K562 (cell line): ENCODE data around the gene ZNF74. TPM values are rescaled to one million over a fixed set of nuclear protein-coding genes. Genes with fewer than 3 reads are reported as not detected.

Source experiments
- ATAC-seq: fragments of 200-7000 bp; cut with Tn5 transposase; 3 replicates; pipeline ENCODE4 v1.9.1; 2020; ENCODE audit warnings: moderate library complexity
- BruUV-seq: library from RNA; stranded (reverse); fragments of 400-500 nt; replicated peaks from 2 replicates; lab custom pipeline; 2021; lab: Mats Ljungman, UMichigan
- CTCF ChIA-PET: fragments of 300-600 bp; formaldehyde crosslinking; extraction: SDS; loops from one replicate; lab custom pipeline; 2021; ENCODE audit warnings: low intra/inter-chr PET ratio; lab: Yijun Ruan, JAX
- POLR2A ChIA-PET: fragments of 300-600, 350-650 bp; sonication (Branson Sonifier 250); formaldehyde crosslinking; extraction: SDS; loops from one replicate; lab custom pipeline; 2021; ENCODE audit warnings: antibody characterized with exemption, inconsistent platforms; lab: Yijun Ruan, JAX
- DNase-seq, 4 experiments: peaks; one replicate each; pipeline versions ENCODE4 v3.0.0 to v3.0.0-alpha.2; 2011 to 2018; ENCODE audit warnings: low spot score in 3 of 4, mixed read lengths in 3 of 4; ENCODE audit errors: extremely low read depth in 1 of 4
- FAIRE-seq: peaks from 2 replicates; lab custom pipeline; 2011; peaks lifted over from hg19 to GRCh38; lab: Jason Lieb, UNC
- H2AFZ ChIP-seq: 2 replicates; pipeline ENCODE4 v1.6.0; 2011; ENCODE audit warnings: low read depth, low read length, control low read depth, inconsistent platforms
- H3K27ac ChIP-seq: fragments of 200-600 bp; 3 replicates; pipeline ENCODE4 v1.8.0; 2011; ENCODE audit warnings: low read depth, mild to moderate bottlenecking, control low read depth, inconsistent platforms, low read length, moderate library complexity, mixed read lengths; ENCODE audit errors: extremely low read depth
- H3K27me3 ChIP-seq, 2 experiments: fragments of 300-600 bp in 1 of 2; 2 replicates in 1 of 2; 3 replicates in 1 of 2; pipeline versions ENCODE4 v1.6.0 to v1.8.0; 2011; ENCODE audit warnings: inconsistent platforms in 2 of 2, low read length in 2 of 2, mild to moderate bottlenecking in 1 of 2, mixed read lengths in 1 of 2, moderate library complexity in 1 of 2; ENCODE audit not compliant: control insufficient read depth in 2 of 2, insufficient read depth in 2 of 2
- H3K36me3 ChIP-seq: fragments of 300-600 bp; 3 replicates; pipeline ENCODE4 v1.8.0; 2011; ENCODE audit warnings: mild to moderate bottlenecking, low read length, inconsistent platforms; ENCODE audit not compliant: control insufficient read depth, insufficient read depth
- H3K4me1 ChIP-seq, 2 experiments: fragments of 200-600 bp in 1 of 2; replicated peaks in 1 of 2; 2 replicates in 1 of 2; 3 replicates in 1 of 2; pipeline versions ENCODE4 v1.5.1 to v1.8.0; 2011; ENCODE audit warnings: inconsistent platforms in 2 of 2, low read length in 2 of 2, mild to moderate bottlenecking in 1 of 2, mixed read lengths in 1 of 2, moderate library complexity in 1 of 2; ENCODE audit not compliant: control insufficient read depth in 2 of 2, insufficient read depth in 2 of 2
- H3K4me2 ChIP-seq: 2 replicates; pipeline ENCODE4 v1.6.1; 2011; ENCODE audit warnings: low read length, control low read depth, inconsistent platforms, mixed read lengths; ENCODE audit not compliant: insufficient read depth
- H3K4me3 ChIP-seq: fragments of 200-600 bp; sonication (generic), shearing (Covaris generic); 2 replicates; pipeline ENCODE4 v1.5.1; 2016; ENCODE audit warnings: control low read depth, inconsistent platforms
- H3K79me2 ChIP-seq: fragments of 200-600 bp; 3 replicates; pipeline ENCODE4 v1.8.0; 2011; ENCODE audit warnings: low read length, inconsistent platforms; ENCODE audit not compliant: control insufficient read depth, insufficient read depth
- H3K9ac ChIP-seq, 2 experiments: 2 replicates each; pipeline versions ENCODE4 v1.6.0 to v1.6.1; 2011; ENCODE audit warnings: low read depth in 2 of 2, low read length in 2 of 2, control low read depth in 1 of 2, inconsistent platforms in 1 of 2, mild to moderate bottlenecking in 1 of 2, mixed read lengths in 1 of 2; ENCODE audit not compliant: insufficient read depth in 1 of 2
- H3K9me1 ChIP-seq: one replicate; pipeline ENCODE4 v1.6.0; 2011; ENCODE audit warnings: inconsistent platforms, mild to moderate bottlenecking, low read length, moderate library complexity; ENCODE audit not compliant: control insufficient read depth, insufficient read depth
- H3K9me3 ChIP-seq: replicated peaks from 2 replicates; pipeline ENCODE4 v1.5.1; 2011; ENCODE audit warnings: low read depth, low read length, inconsistent platforms; ENCODE audit not compliant: control insufficient read depth, insufficient read depth
- H4K20me1 ChIP-seq: replicated peaks from 2 replicates; pipeline ENCODE4 v1.6.1; 2011; ENCODE audit warnings: low read length, inconsistent platforms, mixed read lengths; ENCODE audit not compliant: control insufficient read depth, insufficient read depth
- ARID4B ChIP-seq: sonication (generic); formaldehyde crosslinking; IDR thresholded peaks from 2 replicates; pipeline ENCODE4 v1.8.0; 2022; ENCODE audit warnings: mild to moderate bottlenecking, missing genetic modification reagents
- CBFA2T2 ChIP-seq: fragments of 450-650 bp; conservative IDR thresholded peaks from 2 replicates; pipeline ENCODE4 v1.6.1; 2017; ENCODE audit warnings: mild to moderate bottlenecking
- HCFC1 ChIP-seq: IDR thresholded peaks from 2 replicates; pipeline ENCODE4 v1.6.1; 2012; ENCODE audit warnings: low read depth, low read length, improper control_type of control experiment
- HDAC6 ChIP-seq: IDR thresholded peaks from 2 replicates; pipeline ENCODE4 v1.6.1; 2012; ENCODE audit warnings: low read depth, mild to moderate bottlenecking, control low read depth, inconsistent platforms, low read length, moderate library complexity
- HDAC8 ChIP-seq: fragments of 450-650 bp; IDR thresholded peaks from 2 replicates; pipeline ENCODE4 v1.6.1; 2016; ENCODE audit warnings: mild to moderate bottlenecking, missing genetic modification characterization, moderate library complexity, missing compliant biosample characterization
- SMAD2 ChIP-seq: fragments of 150-350 bp; IDR thresholded peaks from 2 replicates; pipeline ENCODE4 v1.6.1; 2014; ENCODE audit warnings: low read depth, mild to moderate bottlenecking, low read length
- USF1 ChIP-seq: sonication (generic); formaldehyde crosslinking; IDR thresholded peaks from 2 replicates; pipeline ENCODE4 v1.9.0; 2022; ENCODE audit warnings: mild to moderate bottlenecking, missing genetic modification reagents
- ZC3H4 ChIP-seq: sonication (generic); formaldehyde crosslinking; IDR thresholded peaks from 2 replicates; pipeline ENCODE4 v1.9.0; 2021; ENCODE audit warnings: missing genetic modification reagents, borderline replicate concordance
- ZNF639 ChIP-seq, 2 experiments: fragments of 200-800 bp in 1 of 2; sonication (Bioruptor generic) in 1 of 2; sonication (generic) in 1 of 2; formaldehyde crosslinking in 1 of 2; IDR thresholded peaks in 1 of 2; conservative IDR thresholded peaks in 1 of 2; 2 replicates each; pipeline versions ENCODE4 v1.5.0 to v1.6.1; 2016 to 2020; ENCODE audit warnings: missing compliant biosample characterization in 1 of 2, missing genetic modification characterization in 1 of 2, missing genetic modification reagents in 1 of 2
- ZNF77 ChIP-seq: fragments of 250-450 bp; sonication (Bioruptor Pico); IDR thresholded peaks from 2 replicates; pipeline ENCODE4 v1.5.0; 2020
- ZNF785 ChIP-seq: fragments of 250-450 bp; sonication (Bioruptor Pico); IDR thresholded peaks from 2 replicates; pipeline ENCODE4 v1.4.0; 2020; ENCODE audit warnings: mild to moderate bottlenecking
- WGBS: fragments of 100-300 bp; shearing (Covaris generic); methylation state at CpG from one replicate; pipeline ENCODE4 v1.1.6; 2016; ENCODE audit warnings: low coverage, mixed read lengths; ENCODE audit not compliant: insufficient coverage; ENCODE audit errors: missing lambda C conversion rate; 5-methylcytosine and 5-hydroxymethylcytosine counted together
- in situ Hi-C: fragments of 300-500 bp; cut with MboI; formaldehyde crosslinking; loops from 4 replicates; pipeline ENCODE4 v1.15.0; 2018; ENCODE audit warnings: inconsistent platforms, mixed read lengths
- intact Hi-C: fragments of 100-400 bp; cut with micrococcal nuclease; formaldehyde crosslinking; loops from 2 replicates; pipeline ENCODE4 v1.14.2; 2022
- polyA plus RNA-seq, 8 experiments: library from polyadenylated mRNA; depleted of rRNA in 4 of 8; stranded (reverse) in 5 of 8; unstranded in 3 of 8; fragments of >200 nt; fragmentation: Nextera tagmentation in 2 of 8; fragmentation: Illumina TruSeq in 1 of 8; extraction: Ambion mirVana in 2 of 8; extraction: Trizol in 1 of 8; gene quantifications; 2 replicates each; pipeline versions ENCODE4 v1.2.1 to v1.2.3, GENCODE V29; 2011 to 2014; ENCODE audit warnings: inconsistent platforms in 1 of 8, missing spikeins in 1 of 8
- total RNA-seq, 7 experiments: library from RNA; depleted of rRNA in 6 of 7; stranded (reverse); fragments of >200 nt in 6 of 7; fragmentation: Illumina TruSeq in 2 of 7; extraction: Trizol in 2 of 7; gene quantifications; 2 replicates each; pipeline versions ENCODE4 v1.2.1 to v1.2.3, GENCODE V29; 2011 to 2021; ENCODE audit warnings: low replicate concordance in 1 of 7
- TF ChIP-seq, protein P1 (sequence below): sonication (generic); formaldehyde crosslinking; IDR thresholded peaks from 2 replicates; pipeline ENCODE4 v1.8.0; 2022; ENCODE audit warnings: missing genetic modification reagents, mild to moderate bottlenecking, moderate library complexity, borderline replicate concordance

Gene ZNF74
- total and polyA plus RNA-seq, 9 of the 15 experiments (the other 6 are each of a cell fraction or from before 2014, with no cell fraction given) = 2.4 to 53.5 (median 31.5) TPM

- Histone ChIP-seq H3K4me3 (no peak within 1 kb of the TSS), H3K9me3 (no peaks in the 10 kb centered on the region)
- no peak for TF ChIP-seq ZNF77 (CRISPR knock-in tag)
- no peak for TF ChIP-seq ZNF785 (CRISPR knock-in tag)
- no peak for TF ChIP-seq HDAC8 (tag)
- TF ChIP-seq, protein P1, sequence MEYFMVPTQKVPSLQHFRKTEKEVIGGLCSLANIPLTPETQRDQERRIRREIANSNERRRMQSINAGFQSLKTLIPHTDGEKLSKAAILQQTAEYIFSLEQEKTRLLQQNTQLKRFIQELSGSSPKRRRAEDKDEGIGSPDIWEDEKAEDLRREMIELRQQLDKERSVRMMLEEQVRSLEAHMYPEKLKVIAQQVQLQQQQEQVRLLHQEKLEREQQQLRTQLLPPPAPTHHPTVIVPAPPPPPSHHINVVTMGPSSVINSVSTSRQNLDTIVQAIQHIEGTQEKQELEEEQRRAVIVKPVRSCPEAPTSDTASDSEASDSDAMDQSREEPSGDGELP (CRISPR knock-in tag) = no peak
- peak; percentile 79; the same call in 1 of the 2 replicates for TF ChIP-seq ZC3H4 (CRISPR knock-in tag)
- TF ChIP-seq HDAC6 = 0 out of 2 replicates have a peak, but pooled peaks have one; percentile 29
- TF ChIP-seq CBFA2T2 = no peak
- TF ChIP-seq HCFC1 = no peak
- no peak for TF ChIP-seq SMAD2
- 0 out of 4 replicates have a peak, but pooled peaks of 1 of the 2 experiments have one; percentile 36 for TF ChIP-seq ZNF639 (CRISPR knock-in tag; conservative IDR thresholded peaks at IDR 0.05 in 1 of 2, IDR thresholded peaks at IDR 0.05 in 1 of 2)
- TF ChIP-seq USF1 (CRISPR knock-in tag) = 0 out of 2 replicates have a peak, but pooled peaks have one; percentile 3
- TF ChIP-seq ARID4B = peak; percentile 25; the same call in 1 of the 2 replicates
These were observed 43.9 kb downstream of the ZNF74 start, which contains the start of gene SCARF2 for GRCh38 chr22:20437613-20438426. SCARF2 (minus strand) TSS chr22:20437825; CDS start chr22:20437754, 71 bp downstream.

More at GRCh38 chr22:20437613-20438426, 43.9 kb downstream of the ZNF74 start, which contains the start of gene SCARF2:
- CTCF ChIA-PET = no interaction called here
- ATAC-seq (no peak), FAIRE-seq (no peak), DNase-seq (peak in 2 of 4 experiments; percentile 89)
- Histone ChIP-seq H3K27me3 (peaks cover 51 to 96% of the 10 kb centered on the region in 2 experiments), H2AFZ (no peak within 1 kb of the TSS), H3K27ac (no peak within 1 kb of the TSS), H3K9me1 (peaks cover 4% of the 10 kb centered on the region), H3K79me2 (no peaks in the 10 kb centered on the region), H4K20me1 (peaks cover 65% of the 10 kb centered on the region), H3K9ac (0 out of 4 replicates have a peak within 1 kb of the TSS, but pooled peaks of 1 of the 2 experiments have one; percentile 16), H3K4me1 (peaks cover 0 to 38% of the 10 kb centered on the region in 2 experiments; a peak in 2 of 5 replicates), H3K4me2 (no peak within 1 kb of the TSS), H3K36me3 (no peaks in the 10 kb centered on the region)
- in situ Hi-C loops = no loop called here
- POLR2A ChIA-PET = interaction anchor here (0.6 to 6.6 kb wide), 7 partner anchors 9 to 58 kb away, joined by 3 to 46 read pairs (median 5); partner anchors contain the start of gene KLHL22
- WGBS = 35% methylated on average over 78 of the region's 95 CpGs
- intact Hi-C loops = no loop called here
- BruUV-seq = no TSS peak
